HG03103 (cell line): ENCODE results near the gene NR5A1.

Source experiments
- ATAC-seq: cut with Tn5 transposase; IDR thresholded peaks from one replicate; pipeline ENCODE4 v1.9.1; 2021; ENCODE audit warnings: low read depth; ENCODE audit not compliant: unreplicated experiment

The NR5A1 gene

DNA sequence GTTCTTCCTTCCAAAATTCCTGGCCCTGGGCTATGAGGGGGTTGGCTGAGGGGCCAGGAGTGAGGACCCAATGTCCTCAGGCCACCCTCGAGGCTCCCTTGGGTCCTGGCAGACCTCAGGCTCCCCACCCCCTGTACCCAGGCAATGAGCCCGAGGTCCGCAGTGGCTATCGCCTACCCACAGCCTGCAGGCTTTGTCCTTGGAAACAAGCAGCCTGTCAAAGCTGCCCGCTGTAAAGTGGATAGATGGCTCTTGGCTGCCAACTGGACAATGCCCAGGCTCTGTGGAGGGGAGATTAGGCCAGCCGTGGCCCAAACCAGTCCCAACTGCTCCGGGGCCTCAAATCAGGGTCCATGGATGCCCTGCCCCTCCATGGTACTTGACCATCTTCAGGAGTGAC is 59.2 kb downstream of the NR5A1 start:
- no peak for ATAC-seq

DNA sequence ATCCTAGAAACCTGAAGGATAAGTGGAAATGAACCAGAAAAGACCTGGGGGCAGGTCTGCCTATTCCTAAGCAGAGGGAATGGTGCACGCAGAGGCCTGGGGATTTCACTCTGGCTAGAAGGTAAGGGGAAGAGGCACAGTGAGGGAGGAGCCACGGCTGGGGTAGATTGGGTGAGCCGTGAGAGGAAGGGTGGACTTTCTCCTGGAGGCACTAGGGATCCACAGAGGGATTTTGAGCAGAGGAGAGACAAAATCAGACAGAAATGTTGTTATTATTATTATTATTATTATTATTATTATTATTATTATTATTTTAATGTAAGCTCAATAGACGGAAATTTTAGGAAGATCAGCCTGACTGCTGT is 59.9 kb downstream of the NR5A1 start:
- no peak for ATAC-seq

- no peak for ATAC-seq
Observed at GRCh38 chr9:124444166-124444565, 63.0 kb downstream of the NR5A1 start.

DNA sequence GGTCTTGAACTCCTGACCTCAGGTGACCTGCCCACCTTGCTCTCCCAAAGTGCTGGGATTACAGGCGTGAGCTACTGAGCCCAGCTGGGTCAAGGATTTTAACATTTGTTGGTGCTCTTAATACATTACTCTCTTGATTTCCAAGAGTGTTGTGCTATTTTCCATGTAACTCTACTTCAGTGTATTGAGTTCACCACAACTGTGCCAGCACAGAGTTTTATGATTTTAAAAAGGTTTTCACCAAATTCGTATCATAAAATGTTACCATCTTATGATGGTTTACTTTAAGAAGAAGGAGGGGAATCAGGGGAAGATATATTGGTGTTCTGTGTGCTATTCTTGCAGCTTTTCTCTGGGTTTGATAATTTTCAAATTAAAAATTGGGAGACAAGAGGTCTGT is 63.6 kb downstream of the NR5A1 start:
- ATAC-seq = no peak

DNA sequence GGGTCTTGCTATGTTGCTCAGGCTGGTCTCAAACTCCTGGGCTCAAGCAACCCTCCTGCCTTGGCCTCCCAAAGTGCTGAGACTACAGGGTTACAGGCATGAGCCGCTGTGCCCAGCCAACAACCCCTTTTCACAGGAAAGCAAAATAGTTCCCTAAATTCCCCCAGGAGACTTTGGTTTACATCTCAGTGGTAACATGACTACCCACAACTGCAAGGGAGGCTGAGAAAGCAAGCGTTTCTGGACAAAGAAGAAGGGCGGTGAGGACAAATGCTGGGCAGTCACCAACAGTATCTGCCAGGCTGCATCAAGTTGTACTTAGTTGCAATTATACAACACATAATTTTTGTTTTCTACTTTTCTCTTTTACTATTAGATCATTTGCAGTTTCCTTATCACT is 64.4 kb downstream of the NR5A1 start:
- no peak for ATAC-seq

GRCh38 chr9:124442379-124442778 is 64.8 kb downstream of the NR5A1 start:
- ATAC-seq = no peak

DNA sequence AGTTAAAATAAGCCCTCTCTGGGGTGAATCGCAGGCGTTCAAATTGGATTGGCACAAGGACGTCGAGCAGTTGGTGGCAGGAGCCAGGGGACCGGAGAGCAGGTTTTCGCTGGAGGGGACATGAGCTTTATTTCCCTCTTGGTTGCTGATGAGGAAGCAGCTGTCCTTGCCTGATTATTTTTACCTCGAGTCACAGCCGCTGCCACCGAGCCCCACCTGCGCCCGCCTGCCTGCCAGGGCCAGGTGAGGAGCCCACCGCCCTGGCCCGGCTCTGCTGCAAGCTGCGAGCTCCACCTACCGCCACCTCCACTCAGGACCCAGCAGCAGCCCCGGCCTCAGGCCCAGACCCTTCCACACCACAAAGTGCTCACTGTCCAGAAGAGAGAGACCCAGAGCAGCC is 65.9 kb downstream of the NR5A1 start:
- ATAC-seq = no peak

- ATAC-seq = no peak
Observed at GRCh38 chr9:124440786-124441185, 66.4 kb downstream of the NR5A1 start.

DNA sequence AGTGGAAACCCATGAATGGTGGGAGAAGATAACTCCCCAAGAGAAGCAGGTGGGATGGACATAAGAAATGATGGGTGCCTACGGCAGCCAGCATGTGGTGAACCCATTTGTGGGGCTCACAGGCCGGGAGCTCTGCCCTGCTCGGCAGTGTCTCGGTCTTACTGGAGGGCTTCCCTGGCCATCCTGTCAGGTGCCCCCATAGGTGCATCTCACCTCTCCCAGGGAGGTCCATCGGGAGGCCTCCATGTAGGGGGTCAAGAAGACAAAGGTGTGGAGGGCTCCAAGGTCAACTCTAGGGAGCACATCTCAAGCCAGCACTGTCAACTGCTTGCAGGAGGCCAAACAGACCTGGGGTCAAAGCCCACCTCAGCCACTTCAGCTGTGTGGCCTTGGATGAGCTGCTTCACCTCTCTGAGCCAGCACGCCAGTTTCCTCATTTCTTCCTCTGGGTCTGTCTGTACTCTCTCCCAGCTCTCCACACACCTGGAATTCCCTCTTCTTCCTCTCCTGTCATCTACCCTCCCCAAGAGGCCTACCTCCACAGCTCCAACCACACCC is 67.4 kb downstream of the NR5A1 start:
- no peak for ATAC-seq

- ATAC-seq = no peak
Observed at GRCh38 chr9:124439086-124439485, 68.1 kb downstream of the NR5A1 start.

- no peak for ATAC-seq
Observed at GRCh38 chr9:124438091-124438490, 69.1 kb downstream of the NR5A1 start.

GRCh38 chr9:124437086-124437485 is 70.1 kb downstream of the NR5A1 start:
- ATAC-seq = no peak

- no peak for ATAC-seq
Observed at GRCh38 chr9:124436320-124436719, 70.9 kb downstream of the NR5A1 start.
